GM19099 (cell line): ENCODE results near the gene PARP1.

ENCODE experiments used
- POLR2A ChIP-seq: IDR thresholded peaks from 3 replicates; pipeline ENCODE4 v1.6.1; 2011; ENCODE audit warnings: low read depth; ENCODE audit not compliant: insufficient read length; ENCODE audit errors: extremely low read depth

The PARP1 gene

GRCh38 chr1:226325178-226325577, 82.7 kb downstream of the PARP1 start:
- TF ChIP-seq POLR2A, result no peak

DNA sequence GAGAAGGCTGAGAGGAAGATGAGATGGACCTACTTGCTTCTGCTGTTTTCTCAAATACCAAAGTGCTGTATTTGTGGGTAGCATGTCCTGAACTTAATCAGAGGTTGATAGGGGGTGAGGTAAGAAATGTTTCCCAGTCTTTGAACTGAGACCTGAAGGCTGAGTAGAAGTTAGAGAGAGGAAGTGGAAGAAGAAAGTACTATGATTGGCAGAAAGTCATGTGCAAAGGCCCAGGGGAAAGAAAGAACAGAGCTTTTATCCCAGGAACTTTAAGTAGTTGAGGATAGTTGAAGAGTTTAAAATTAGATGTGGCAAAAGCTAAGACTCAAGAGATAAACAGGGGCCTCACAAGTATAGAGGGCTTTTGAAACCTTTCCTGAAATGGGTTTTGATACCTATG, 83.4 kb downstream of the PARP1 start:
- TF ChIP-seq POLR2A, result no peak

DNA sequence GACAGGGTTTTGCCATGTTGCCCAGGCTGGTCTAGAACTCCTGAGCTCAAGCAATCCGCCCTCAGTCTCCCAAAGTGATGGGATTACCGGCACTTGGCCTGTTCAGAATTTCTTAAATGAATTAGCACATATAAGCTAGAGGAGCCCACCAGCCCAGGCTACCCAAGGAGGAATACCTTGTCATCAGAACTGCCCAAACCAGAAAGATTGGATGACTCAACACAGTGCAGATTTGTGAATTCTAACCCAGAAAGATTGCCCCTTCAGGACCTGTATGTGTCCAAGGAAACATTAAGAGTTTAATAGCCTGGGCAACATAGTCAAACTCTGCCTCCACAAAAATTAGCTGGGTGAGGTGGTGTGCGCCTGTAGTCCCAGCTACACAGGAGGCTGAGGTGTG, 84.9 kb downstream of the PARP1 start:
- no peak for TF ChIP-seq POLR2A

- no peak for TF ChIP-seq POLR2A
Observed at GRCh38 chr1:226320930-226321329, 87.0 kb downstream of the PARP1 start.

DNA sequence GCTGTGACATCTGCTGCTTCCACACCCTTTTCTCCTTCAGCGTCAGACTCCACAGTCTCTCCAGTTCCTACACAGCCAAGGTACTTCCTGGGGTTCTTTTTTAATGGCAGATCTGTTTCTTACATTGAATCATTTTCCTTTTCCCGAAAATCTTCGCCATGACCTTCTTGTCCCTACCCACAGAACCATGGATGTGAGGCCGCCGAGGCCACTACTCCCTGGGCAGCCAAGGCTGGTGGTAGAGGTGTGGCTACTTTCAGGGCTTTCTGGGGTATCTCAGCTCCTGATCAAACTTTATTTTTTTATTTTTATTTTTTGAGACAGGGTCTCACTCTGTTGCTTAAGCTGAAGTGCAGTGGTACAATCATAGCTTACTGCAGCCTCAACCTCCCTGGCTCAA, 89.4 kb downstream of the PARP1 start:
- TF ChIP-seq POLR2A, result no peak

DNA sequence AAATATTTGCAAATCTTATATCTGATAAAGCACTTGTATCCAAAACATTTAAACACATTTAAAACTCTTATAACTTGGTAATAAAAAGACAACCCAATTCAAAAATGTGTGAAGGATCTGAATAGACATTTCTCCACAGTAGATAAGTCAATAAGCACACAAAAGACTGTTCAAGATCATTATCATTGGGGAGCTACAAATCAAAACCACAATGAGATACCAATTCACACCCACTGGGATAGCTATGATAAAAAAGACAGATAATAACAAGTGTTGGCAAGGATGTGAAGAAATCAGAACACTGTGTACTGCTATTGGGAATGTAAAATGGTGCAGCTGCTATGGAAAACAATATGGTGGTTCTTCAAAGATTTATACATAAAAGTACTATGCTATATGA, 93.8 kb downstream of the PARP1 start:
- TF ChIP-seq POLR2A, result no peak

DNA sequence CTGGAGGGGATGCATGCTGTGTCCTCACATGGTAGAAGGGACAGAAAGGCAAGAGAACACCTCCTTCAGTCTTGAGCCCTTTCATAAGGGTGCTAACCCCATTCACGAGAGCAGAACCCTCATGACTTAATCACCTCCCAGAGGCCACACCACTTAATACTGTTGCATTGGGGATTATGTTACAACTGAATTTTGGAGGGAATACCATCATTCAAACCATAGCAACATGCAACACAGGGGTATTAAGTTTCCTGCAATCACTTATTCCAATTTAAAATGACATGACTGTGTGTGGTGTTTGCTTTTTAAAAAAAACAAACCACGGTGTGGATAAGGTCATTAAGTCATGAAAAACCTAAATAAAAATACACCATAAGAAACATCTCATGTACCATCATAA, 95.8 kb downstream of the PARP1 start:
- TF ChIP-seq POLR2A, result no peak

GRCh38 chr1:226311376-226311775, 96.5 kb downstream of the PARP1 start:
- TF ChIP-seq POLR2A, result no peak
